Right lung (tissue), 5 donors: ENCODE measurements around the gene BSN. TPM values are rescaled to one million over a fixed set of nuclear protein-coding genes. Genes with fewer than 3 reads are reported as not detected.

Experiments used
- DNase-seq, 2 donors: peaks; one replicate each; pipeline ENCODE4 v3.0.0-alpha.2; 2013
- polyA plus RNA-seq, 5 donors: library from polyadenylated mRNA; unstranded; fragments of 120-200 nt; gene quantifications; one replicate each; pipeline versions ENCODE4 v1.2.1 to v1.2.3, GENCODE V29; 2013; ENCODE audit warnings: inconsistent platforms in 1 of 5, low replicate concordance in 1 of 5; ENCODE audit not compliant: insufficient read length in 5 of 5, insufficient read depth in 1 of 5

BSN gene
- polyA plus RNA-seq, 5 donors: 0.73 to 0.97 (median 0.81) TPM

DNA sequence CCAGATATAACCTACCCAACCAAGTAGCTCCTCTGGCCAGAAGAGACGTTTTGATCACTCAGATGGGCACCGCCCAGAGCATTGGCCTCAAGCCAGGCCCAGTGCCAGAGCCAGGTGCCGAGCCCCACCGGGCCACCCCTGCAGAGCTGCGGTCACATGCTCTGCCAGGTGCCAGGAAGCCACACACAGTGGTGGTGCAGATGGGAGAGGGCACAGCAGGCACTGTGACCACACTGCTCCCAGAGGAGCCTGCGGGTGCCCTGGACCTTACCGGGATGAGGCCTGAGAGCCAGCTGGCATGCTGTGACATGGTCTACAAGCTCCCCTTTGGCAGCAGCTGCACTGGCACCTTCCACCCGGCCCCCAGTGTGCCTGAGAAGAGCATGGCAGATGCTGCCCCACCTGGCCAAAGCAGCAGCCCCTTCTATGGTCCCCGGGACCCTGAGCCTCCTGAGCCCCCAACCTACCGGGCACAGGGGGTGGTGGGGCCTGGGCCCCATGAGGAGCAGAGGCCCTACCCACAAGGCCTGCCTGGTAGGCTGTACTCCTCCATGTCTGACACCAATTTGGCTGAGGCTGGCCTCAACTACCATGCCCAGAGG is 100.8 kb downstream of the BSN start:
- no peak for DNase-seq

DNA sequence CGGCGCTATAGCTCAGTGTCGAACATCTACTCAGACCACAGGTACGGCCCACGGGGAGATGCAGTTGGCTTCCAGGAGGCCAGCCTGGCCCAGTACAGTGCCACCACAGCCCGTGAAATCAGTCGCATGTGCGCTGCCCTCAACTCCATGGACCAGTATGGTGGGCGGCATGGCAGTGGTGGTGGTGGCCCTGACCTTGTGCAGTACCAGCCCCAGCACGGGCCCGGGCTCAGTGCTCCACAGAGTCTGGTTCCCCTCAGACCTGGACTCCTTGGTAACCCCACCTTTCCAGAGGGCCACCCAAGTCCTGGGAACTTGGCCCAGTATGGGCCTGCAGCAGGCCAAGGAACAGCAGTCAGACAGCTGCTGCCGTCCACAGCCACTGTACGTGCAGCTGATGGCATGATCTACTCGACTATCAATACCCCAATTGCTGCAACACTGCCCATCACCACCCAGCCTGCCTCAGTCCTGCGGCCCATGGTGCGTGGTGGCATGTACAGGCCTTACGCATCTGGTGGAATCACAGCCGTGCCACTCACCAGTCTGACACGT is 101.5 kb downstream of the BSN start:
- DNase-seq: no peak

DNA sequence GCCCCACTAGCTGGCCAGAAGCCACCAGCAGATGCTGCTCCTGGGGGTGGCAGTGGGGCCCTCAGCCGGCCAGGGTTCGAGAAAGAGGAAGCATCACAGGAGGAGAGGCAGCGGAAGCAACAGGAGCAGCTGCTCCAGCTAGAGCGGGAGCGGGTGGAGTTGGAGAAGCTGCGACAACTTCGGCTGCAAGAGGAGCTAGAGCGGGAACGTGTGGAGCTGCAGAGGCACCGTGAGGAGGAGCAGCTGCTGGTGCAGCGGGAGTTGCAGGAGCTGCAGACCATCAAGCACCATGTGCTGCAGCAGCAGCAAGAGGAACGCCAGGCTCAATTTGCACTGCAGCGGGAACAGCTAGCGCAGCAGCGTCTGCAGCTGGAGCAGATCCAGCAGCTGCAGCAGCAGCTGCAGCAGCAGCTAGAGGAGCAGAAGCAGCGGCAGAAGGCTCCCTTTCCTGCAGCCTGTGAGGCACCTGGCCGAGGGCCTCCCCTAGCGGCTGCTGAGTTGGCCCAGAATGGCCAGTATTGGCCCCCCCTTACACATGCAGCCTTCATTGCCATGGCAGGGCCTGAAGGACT is 102.3 kb downstream of the BSN start:
- DNase-seq: no peak

DNA sequence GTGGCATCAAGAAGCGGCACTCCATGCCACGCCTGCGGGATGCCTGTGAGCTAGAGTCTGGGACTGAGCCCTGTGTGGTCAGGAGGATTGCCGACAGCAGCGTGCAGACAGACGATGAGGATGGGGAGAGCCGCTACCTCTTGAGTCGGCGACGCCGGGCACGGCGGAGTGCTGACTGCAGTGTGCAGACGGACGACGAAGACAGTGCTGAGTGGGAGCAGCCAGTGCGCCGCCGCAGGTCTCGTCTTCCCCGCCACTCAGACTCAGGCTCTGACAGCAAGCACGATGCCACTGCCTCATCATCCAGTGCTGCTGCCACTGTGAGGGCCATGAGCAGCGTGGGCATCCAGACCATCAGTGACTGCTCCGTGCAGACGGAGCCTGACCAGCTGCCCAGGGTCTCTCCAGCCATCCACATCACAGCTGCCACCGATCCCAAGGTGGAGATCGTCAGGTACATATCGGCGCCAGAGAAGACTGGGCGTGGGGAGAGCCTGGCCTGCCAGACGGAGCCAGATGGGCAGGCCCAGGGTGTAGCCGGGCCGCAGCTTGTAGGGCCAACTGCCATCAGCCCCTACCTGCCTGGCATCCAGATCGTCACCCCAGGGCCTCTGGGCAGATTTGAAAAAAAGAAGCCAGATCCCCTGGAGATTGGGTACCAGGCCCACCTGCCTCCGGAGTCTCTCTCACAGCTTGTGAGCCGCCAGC is 103.1 kb downstream of the BSN start:
- DNase-seq: no peak

DNA sequence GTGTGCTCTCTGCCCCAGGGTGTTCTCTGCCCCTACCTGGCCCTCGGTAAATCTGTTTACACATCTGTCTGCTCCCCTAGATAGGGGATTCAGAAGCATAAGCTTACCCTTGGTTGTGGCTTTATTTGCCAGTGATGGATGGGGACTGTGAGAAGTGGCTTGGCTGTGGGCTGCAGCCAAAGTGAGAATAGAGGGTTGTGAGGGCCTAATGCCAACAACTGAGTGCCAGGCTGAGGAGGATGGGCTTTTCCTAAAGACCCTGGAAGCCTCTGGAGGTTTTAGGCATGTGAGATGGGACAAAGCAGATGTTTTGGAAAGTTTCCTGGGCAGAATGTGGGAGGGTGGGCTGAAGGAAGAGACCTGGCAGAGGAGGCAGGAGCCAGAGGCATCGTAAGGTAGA is 104.4 kb downstream of the BSN start:
- DNase-seq: no peak

DNA sequence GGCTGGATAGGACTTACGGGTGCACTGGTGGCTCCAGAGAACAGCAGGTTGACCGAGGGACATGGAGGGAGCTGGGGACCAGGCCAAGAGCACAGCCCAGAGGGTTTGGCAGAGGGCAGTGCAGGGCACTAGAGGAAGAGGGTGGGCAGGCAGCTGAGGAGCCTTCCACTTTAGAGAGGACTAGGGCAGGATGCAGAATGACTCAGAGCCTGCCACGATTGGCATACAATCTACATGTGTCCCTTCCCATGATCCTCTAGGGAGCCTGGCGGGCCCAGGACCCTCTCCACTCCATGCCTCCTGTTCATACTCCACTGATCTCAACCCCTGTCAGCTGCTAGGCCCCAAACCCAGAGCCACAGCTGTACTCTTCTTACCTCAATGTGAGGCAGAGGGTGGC is 105.5 kb downstream of the BSN start:
- no peak for DNase-seq

DNA sequence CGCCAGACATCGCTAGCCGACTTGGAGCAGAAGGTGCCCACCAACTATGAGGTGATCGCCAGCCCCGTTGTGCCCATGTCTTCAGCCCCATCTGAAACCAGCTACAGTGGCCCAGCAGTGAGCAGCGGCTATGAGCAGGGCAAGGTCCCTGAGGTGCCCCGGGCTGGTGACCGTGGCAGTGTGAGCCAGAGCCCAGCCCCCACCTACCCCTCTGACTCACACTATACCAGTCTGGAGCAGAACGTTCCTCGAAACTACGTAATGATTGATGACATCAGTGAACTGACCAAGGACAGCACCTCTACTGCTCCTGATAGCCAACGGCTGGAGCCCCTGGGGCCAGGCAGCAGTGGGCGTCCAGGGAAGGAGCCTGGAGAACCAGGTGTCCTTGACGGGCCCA is 107.0 kb downstream of the BSN start:
- DNase-seq: no peak

DNA sequence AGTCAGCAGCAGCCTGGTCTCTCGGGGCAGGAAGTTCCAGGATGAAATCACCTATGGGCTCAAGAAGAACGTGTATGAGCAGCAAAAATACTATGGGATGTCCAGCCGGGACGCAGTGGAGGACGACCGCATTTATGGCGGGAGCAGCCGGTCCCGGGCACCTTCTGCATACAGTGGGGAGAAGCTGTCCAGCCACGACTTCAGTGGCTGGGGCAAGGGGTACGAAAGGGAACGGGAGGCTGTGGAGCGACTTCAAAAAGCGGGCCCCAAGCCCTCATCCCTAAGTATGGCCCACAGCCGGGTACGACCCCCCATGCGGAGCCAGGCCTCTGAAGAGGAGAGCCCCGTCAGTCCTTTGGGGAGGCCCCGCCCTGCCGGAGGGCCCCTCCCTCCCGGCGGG is 107.7 kb downstream of the BSN start:
- DNase-seq: no peak

DNA sequence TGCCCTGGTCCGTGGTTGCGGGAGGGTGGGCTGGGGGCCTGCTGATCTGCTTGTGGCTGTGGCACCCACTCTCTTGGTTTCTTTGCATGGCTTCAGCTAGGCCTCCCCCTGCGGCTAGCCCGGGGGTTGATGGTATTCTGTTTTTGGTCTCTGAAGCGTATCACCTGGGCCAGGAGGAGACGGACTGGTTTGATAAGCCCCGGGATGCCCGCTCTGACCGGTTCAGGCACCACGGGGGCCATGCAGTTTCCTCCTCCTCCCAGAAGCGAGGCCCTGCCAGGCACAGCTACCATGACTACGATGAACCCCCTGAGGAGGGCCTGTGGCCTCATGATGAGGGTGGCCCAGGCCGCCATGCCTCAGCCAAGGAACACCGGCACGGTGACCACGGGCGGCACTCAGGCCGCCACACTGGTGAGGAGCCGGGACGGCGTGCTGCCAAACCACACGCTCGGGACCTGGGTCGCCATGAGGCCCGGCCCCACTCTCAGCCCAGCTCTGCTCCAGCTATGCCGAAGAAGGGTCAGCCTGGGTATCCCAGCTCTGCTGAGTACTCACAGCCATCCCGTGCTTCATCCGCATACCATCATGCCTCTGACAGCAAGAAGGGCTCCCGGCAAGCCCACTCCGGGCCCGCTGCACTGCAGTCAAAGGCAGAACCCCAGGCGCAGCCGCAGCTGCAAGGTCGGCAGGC is 108.6 kb downstream of the BSN start:
- no peak for DNase-seq

DNA sequence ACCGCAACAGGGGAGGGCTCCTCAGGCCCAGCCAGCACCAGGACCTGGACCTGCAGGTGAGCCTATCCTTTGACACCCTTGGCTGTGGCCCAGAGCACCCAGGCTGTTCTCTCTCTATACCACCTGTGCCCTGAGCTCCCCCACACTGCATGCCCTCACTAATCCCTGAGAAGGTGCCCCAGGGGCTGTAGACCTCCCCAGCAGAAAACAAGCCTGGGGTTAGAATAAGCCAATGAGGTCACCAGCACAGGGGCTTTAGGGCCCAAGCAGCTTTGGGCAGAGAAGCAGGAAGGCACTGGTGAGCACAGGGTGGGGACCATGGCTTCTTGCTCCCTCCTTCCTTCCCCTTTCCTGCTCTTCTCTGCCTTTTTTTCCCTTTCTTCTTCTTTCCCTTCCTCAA is 109.6 kb downstream of the BSN start:
- DNase-seq: no peak

DNA sequence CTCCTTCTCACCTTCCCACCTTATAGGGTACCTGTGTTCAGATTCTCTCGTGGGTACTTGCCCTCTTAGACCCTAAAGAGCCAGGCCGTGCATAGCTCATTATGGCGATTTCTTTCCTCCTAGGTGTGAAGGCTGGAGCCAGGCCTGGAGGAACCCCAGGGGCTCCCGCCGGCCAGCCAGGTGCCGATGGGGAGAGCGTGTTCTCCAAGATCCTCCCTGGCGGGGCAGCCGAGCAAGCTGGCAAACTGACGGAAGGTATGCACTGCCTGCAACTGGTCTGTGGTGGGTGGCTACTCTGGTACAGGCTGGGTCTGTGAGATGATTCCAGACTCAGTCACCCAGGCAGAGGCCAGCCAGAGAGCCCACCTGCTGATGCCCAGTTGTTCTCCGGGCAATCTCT is 110.0 kb downstream of the BSN start:
- no peak for DNase-seq

DNA sequence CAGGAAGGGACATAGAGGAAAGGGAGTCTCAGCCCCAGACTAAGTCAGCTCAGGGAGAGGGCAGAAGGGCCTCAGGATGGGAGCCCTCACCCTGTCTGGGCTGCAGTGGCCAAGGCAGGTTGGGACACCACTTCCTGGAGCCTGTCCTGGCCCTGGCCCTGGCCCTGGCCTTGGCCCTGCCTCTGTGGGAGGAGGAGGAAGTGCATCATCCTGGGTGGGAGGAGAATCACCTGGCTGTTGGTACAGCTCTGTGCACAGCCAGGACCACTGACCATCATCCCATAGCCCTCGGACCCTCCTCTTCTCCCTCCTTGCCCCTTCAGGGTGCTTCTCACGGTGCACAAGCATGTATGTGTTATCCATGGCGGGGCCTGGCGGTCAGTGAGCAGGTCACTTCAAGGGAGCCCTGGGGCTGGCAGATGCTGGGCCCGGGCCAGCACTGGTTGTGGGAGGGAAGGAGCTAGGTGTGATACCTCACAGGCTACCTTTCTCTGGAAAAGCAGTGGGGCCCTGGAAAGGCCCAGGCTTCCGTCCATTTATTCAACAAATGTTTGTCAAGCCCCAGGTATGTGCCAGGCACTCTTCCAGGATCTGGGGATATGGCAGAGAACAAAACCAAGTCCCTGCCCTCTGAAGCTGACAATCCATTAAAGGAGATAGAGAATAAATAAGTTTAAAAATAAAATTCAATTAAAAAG is 111.7 kb downstream of the BSN start:
- no peak for DNase-seq

DNA sequence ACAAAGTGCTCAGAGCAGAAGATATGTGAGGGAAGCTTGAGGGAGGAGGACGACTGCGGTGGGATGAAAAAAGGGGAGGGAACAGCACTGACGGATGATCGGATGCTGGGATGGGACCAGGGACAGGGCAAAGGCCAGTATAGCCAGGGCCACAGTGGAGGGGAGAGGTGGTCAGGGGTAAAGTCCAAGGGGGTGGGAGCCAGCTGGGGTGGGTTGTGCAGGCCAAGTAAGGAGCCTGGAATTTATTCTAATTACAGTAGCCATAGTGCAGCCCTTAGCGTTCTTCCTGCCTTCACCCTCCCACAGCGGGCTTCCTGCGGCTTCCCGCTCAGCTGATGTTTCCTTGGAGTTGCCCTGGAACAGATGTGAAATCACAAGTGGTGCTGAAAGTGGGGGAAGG is 112.3 kb downstream of the BSN start:
- DNase-seq: no peak

DNA sequence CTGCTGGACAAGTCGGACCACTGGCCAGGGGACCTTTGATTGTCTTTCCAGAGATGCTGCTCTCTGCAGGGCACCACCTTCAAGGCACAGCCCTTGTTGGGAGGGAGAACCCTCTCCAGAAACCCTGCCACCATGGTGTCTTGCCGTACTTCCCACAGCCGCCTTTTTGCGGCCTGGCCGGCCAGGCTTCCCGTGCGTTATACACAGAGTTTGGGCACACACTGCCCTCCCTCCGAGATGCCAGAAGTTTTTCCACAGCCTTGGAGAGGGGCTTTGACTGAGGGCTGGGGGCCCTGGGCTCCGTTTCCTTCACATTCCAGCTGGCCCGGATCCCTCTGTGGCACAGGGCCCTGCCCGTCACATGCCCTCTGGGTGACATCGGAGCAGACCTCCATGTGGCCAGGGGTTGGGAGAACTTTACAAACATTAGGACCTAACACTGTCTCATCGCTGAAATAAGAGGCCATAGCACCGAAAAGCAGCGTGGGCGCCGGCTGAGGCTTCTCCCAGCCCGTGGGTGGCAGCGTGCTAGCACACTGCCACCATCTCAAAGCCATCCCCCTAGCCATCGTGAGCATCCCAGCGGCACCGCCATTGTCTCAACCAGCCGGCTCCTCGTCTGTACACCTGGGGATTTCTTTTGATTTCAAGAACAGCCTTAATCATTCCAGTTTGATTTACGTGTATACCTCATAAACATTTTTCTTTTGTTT is 113.6 kb downstream of the BSN start:
- no peak for DNase-seq

DNA sequence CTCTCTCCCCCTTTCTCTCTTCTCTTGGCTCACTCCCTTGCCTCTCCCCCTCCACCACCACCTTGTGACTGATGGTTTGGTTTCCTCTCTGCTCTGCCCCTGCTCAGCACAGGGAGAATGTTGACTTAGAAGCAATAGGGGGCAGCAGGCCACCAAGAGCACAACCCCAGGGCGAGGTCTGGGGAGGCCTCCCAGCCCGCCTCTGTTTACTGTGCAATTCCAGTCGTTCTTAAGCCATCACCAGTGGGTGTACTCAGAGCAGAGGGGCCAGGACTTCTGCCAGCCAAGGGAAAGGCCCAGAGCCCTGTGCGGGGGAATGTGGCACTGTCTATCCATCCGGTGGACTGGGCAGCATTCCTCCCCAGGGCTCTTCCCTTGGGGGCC is 114.1 kb downstream of the BSN start:
- DNase-seq: no peak

DNA sequence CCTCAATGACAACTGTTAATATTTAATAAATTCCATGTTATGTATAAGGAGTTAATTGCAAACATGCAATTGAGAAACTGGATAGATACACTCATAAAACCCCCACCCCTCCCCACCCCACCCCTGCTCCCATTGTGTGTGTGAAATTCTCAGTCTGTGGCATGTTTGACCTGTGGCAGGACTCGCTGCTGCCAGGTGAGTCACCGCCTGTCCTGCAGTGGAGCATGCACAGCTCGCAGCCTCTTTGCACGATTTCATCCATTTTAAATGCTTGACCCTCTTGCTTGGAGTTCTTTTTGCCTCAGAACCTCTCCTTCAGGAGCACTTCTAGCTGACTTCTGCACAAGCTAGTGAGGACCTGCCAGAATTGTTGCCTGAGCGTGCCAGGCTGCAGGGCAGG is 114.6 kb downstream of the BSN start:
- no peak for DNase-seq

DNA sequence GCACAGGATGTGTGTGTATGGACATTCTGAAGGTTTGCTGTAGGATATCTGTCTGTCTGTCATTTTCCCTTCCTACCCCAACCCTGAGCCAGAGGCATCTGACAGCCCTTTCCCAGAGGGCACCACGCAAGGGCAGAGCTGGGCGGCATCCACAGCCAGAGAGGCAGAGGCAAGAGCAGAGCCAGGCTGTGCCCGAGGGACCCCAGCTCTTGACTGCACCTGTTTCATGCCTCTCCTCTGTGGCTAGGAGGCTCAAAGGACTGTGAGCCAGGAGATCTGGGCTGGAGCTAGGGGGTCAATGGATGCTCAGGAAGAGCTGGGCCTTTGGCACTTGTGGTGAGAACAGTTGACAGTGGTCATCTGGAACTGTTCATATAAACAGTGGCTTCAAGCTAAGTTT is 115.1 kb downstream of the BSN start:
- no peak for DNase-seq

DNA sequence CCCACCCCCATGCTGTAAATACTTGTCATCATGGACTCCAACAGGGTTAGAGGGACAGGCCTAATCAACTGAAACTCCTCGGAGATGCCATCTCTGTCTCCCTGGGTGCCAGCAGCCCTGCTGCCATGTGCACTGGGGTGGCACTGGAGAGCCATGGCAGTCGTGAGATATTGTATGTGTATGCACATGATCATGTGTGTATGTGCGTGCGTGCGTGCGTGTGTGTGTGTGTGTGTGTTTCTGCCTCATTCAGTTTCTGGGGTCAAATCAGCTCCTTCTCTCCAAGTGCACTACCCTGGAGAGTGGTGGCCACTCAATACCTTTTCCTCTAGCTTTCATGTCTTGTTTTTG is 116.6 kb downstream of the BSN start:
- DNase-seq: no peak

DNA sequence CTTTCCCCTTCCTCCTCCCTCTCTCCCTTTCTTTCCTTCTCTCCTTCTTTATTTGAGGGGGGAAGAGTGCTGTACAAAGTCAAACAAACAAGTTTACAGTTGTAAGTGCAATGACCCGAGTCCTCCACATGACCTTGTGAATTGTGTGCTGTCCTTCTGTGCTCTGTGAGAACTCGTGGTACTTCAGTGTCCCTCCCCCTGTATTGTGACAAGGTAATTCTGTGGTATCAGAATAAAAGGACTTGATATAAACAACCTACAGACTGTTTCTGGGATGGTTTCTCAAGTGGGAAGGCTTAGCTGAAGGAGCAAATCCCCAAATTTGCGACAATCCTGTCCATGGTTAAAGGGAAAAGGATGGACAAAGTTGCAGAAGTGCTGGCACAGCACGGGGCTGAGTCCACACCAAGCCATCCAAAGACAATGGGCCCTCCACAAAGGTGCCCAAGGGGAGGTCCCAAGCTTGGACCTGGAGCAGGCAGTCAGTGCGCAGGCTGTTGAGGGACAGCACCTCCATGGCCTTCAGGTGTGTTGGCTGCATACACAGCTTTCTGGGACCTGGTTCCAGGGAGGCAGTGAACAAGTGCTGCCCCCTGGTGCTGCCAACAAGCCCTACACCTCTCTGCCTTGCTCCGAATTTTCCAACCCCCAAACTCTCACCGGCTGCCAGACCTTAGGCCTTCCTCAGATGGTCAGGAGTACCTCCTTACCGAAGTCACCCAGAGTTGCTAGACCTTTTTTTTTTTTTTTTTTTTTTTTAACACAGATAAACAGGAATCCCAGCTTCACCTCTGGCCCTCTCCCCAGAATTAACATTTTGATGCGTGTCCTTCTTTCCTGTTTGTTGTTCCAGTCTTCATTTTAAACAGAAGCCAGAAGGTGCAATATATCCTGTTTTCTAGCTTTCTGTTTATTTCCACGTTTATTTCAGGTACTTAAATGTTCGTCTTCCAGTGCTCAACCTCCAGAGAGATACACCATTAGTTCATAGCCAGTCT is 117.3 kb downstream of the BSN start:
- peak; percentile 38 to 56 for DNase-seq

DNA sequence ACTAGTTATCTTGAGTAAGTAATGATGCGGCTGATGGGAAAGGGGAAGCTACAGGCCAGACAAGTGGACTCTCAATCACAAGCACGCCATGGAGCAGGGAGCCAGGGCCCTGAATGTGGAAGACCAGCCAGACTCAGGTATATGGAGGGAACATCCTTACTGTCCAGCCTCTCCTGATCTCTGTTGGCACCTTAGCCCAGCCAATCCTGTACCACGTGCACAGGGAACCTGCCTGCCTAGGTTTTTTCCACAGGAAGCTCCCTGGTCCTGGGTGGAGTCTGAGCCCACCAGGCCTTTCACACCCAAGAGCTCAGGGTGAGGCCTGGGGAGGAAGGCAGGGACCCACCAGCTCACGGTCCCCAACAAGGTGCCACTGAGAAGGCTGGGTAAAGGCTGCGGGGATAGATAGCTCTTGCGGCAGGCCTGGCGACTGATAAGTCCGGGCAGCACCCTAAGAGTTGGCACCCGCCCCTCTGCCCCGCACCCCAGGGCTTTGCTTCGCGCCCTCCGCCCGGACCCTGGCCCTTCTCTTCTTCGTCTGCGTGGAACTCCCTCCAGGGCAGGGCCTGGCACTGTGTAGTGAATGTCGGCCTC is 118.9 kb downstream of the BSN start:
- DNase-seq: peak in 1 of 2 donors; percentile 6
